Right atrium auricular region (tissue), 2 donors: ENCODE measurements around the gene LRRC73. TPM values are rescaled to one million over a fixed set of nuclear protein-coding genes. Genes with fewer than 3 reads are reported as not detected.
"Not testable (repeated sequence)": the region's sequence is repeated elsewhere in the genome, so short reads cannot be mapped to it uniquely, and the experiment has no call there.

Source experiments
- DNase-seq: peaks from one replicate; pipeline ENCODE4 v3.0.0-alpha.2; 2019; ENCODE audit warnings: low spot score
- H3K27ac ChIP-seq, 2 donors: fragments of 200-600 bp; sonication (generic); 1 replicate in 1 of 2; 2 replicates in 1 of 2; pipeline ENCODE4 v1.5.1; 2016 to 2019
- H3K27me3 ChIP-seq, 2 donors: fragments of 200-600 bp; sonication (generic); one replicate each; pipeline versions ENCODE4 v1.5.1 to v1.6.0; 2017 to 2019
- H3K36me3 ChIP-seq: fragments of 200-600 bp; sonication (generic); one replicate; pipeline ENCODE4 v1.5.1; 2016
- H3K4me1 ChIP-seq, 2 donors: fragments of 200-600 bp; sonication (generic); one replicate each; pipeline versions ENCODE4 v1.5.1 to v1.6.0; 2017 to 2019
- H3K4me3 ChIP-seq, 2 donors: fragments of 200-600 bp; sonication (generic); 1 replicate in 1 of 2; 2 replicates in 1 of 2; pipeline ENCODE4 v1.5.1; 2017 to 2019; ENCODE audit warnings: mild to moderate bottlenecking in 1 of 2, moderate library complexity in 1 of 2
- H3K9me3 ChIP-seq, 2 donors: fragments of 200-600 bp; sonication (generic); one replicate each; pipeline ENCODE4 v1.5.1; 2019
- total RNA-seq, 2 donors: library from RNA; depleted of rRNA; stranded (reverse); fragments of >200 nt; gene quantifications; one replicate each; pipeline ENCODE4 v1.1.0, GENCODE V29; 2016
- TF ChIP-seq, protein P1 (sequence below), 2 donors: fragments of 200-600 bp; sonication (generic); IDR thresholded peaks; one replicate each; pipeline ENCODE4 v1.5.1; 2019; ENCODE audit warnings: antibody characterized with exemption in 2 of 2

Gene LRRC73
- total RNA-seq, result under 1 TPM; 0.41 to 0.90 TPM

- Histone ChIP-seq H3K27ac (peak within 1 kb of the TSS; percentile 62 to 73), H3K4me1 (peaks cover 0 to 51% of the 10 kb centered on the region in 2 donors), H3K36me3 (peaks cover 42% of the 10 kb centered on the region), H3K9me3 (no peaks in the 10 kb centered on the region), H3K27me3 (no peaks in the 10 kb centered on the region), H3K4me3 (peak within 1 kb of the TSS; percentile 50 to 76)
- TF ChIP-seq, protein P1, sequence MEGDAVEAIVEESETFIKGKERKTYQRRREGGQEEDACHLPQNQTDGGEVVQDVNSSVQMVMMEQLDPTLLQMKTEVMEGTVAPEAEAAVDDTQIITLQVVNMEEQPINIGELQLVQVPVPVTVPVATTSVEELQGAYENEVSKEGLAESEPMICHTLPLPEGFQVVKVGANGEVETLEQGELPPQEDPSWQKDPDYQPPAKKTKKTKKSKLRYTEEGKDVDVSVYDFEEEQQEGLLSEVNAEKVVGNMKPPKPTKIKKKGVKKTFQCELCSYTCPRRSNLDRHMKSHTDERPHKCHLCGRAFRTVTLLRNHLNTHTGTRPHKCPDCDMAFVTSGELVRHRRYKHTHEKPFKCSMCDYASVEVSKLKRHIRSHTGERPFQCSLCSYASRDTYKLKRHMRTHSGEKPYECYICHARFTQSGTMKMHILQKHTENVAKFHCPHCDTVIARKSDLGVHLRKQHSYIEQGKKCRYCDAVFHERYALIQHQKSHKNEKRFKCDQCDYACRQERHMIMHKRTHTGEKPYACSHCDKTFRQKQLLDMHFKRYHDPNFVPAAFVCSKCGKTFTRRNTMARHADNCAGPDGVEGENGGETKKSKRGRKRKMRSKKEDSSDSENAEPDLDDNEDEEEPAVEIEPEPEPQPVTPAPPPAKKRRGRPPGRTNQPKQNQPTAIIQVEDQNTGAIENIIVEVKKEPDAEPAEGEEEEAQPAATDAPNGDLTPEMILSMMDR (IDR thresholded peaks at IDR 0.05), result no peak
- DNase-seq, result peak; percentile 91
Measured at GRCh38 chr6:43509984-43510826, at the start of gene LRRC73. Gene LRRC73 (minus strand): TSS chr6:43510346. CDS start chr6:43509785, 561 bp downstream.

GRCh38 chr6:43559328-43559727 lies 49.2 kb upstream of the LRRC73 start:
- TF ChIP-seq, protein P1 (IDR thresholded peaks at IDR 0.05), result no peak
- no peaks in the 10 kb centered on the region for H3K27me3 ChIP-seq
- no peaks in the 10 kb centered on the region for H3K9me3 ChIP-seq
- no peak for DNase-seq
- no peak overlapping the region for H3K4me3 ChIP-seq
- no peak overlapping the region for H3K27ac ChIP-seq
- peaks cover 93% of the 10 kb centered on the region for H3K36me3 ChIP-seq
- H3K4me1 ChIP-seq, result no peaks in the 10 kb centered on the region

GRCh38 chr6:43557620-43558019 lies 47.5 kb upstream of the LRRC73 start:
- not testable (repeated sequence) for H3K4me1 ChIP-seq, H3K27me3 ChIP-seq, H3K27ac ChIP-seq, H3K4me3 ChIP-seq, H3K9me3 ChIP-seq, DNase-seq
- peaks cover 93% of the 10 kb centered on the region for H3K36me3 ChIP-seq

GRCh38 chr6:43547222-43547621 lies 37.1 kb upstream of the LRRC73 start:
- H3K27ac ChIP-seq, result no peak overlapping the region
- DNase-seq, result no peak
- peaks cover 83% of the 10 kb centered on the region for H3K36me3 ChIP-seq
- H3K9me3 ChIP-seq, result no peaks in the 10 kb centered on the region
- H3K4me3 ChIP-seq, result no peak overlapping the region
- H3K27me3 ChIP-seq, result no peaks in the 10 kb centered on the region
- no peaks in the 10 kb centered on the region for H3K4me1 ChIP-seq
- TF ChIP-seq, protein P1 (IDR thresholded peaks at IDR 0.05), result no peak

DNA sequence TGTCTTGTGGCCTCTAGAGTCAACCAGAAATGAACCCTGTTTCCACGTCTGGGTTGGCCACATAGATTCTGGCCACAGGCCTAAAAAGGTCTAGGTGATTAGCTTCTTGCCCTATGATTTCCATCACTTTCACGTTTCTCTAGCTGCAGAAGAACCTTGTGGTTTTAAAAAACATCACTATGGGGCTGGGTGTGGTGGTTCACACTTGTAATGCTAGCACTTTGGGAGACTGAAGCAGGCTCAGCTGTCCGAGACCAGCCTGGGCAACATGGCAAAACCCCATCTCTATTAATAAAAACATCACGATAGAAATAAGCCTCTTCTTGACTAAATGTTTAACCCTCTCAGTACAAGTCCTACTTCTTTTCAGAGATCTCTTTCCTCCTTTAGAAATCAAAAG lies 34.3 kb upstream of the LRRC73 start:
- peaks cover 77% of the 10 kb centered on the region for H3K36me3 ChIP-seq
- no peaks in the 10 kb centered on the region for H3K4me1 ChIP-seq
- TF ChIP-seq, protein P1 (IDR thresholded peaks at IDR 0.05), result no peak
- H3K27me3 ChIP-seq, result no peaks in the 10 kb centered on the region
- H3K9me3 ChIP-seq, result no peaks in the 10 kb centered on the region
- H3K27ac ChIP-seq, result no peak overlapping the region
- no peak for DNase-seq
- no peak overlapping the region for H3K4me3 ChIP-seq

- Histone ChIP-seq H3K36me3 (peaks cover 54% of the 10 kb centered on the region), H3K4me3 (no peak overlapping the region), H3K27me3 (no peaks in the 10 kb centered on the region), H3K27ac (no peak overlapping the region), H3K4me1 (no peaks in the 10 kb centered on the region), H3K9me3 (no peaks in the 10 kb centered on the region)
- DNase-seq, result no peak
- TF ChIP-seq, protein P1 (IDR thresholded peaks at IDR 0.05), result no peak
Measured at GRCh38 chr6:43541774-43542471, 31.8 kb upstream of the LRRC73 start.
